CMK (cell line): ENCODE measurements around the gene KNDC1.

Source experiments
- DNase-seq: peaks from one replicate; pipeline ENCODE4 v3.0.0-alpha.2; 2010; ENCODE audit warnings: low read depth

KNDC1 gene

GRCh38 chr10:133241501-133242205 is 81.6 kb downstream of the KNDC1 start:
- no peak for DNase-seq

DNA sequence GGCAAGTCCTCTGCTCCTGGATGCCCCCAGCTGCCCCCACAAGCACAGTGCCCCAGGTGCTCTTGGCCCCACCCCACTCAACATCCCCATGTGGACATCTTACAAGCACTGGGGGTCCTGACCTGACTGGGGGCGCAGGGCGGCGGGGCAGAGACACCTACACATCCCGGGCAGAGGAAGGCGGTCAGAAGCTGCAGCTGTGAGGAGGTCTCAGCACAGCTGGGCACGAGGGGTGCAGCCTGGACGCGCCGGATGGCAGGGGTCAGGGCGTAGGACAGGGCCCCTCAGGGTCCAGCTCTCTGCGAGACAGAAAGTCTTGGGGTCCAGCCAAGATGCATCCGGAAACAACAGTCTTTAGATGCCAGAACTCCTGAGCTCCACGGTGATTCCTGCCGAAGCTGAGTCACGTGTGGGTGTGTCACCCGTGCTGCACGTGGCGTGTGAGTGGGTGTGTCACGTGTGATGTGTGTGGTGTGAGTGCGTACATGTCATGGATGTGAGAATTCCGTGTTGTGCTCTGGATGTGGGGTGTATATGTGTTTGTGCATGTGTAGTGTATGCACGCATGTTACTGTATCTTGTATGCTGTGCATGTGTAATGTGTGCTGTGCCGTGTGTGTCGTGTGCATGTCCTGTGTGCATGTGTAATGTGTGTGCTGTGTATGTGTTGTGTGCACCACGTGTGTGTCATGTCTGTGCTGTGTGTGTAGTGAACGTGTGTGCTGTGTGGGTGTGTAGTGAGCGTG is 82.8 kb downstream of the KNDC1 start:
- no peak for DNase-seq

DNA sequence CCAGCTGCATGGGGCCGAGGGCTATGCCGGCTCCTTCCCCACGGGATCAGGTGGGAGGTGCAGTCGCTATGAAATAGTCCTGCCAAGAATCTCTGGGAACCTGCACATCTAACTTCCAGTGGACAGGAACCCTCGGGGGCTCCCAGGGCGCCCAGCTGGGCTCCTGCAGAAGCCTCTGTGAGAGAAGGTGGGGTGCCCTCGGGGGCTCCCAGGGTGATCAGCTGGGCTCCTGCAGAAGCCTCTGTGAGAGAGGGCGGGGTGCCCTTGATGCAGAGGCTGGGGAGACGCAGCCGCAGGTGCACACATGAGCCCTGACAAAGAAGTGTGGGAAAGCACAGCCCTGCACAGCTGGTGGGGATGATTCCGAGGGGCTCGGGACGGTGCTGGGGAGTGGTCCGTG is 83.6 kb downstream of the KNDC1 start:
- DNase-seq: no peak

GRCh38 chr10:133245439-133246235 is 85.6 kb downstream of the KNDC1 start:
- peak; percentile 97 for DNase-seq

GRCh38 chr10:133246236-133246626 is 86.2 kb downstream of the KNDC1 start:
- DNase-seq: no peak

- DNase-seq: no peak
Measured at GRCh38 chr10:133247681-133248333, 87.8 kb downstream of the KNDC1 start.

DNA sequence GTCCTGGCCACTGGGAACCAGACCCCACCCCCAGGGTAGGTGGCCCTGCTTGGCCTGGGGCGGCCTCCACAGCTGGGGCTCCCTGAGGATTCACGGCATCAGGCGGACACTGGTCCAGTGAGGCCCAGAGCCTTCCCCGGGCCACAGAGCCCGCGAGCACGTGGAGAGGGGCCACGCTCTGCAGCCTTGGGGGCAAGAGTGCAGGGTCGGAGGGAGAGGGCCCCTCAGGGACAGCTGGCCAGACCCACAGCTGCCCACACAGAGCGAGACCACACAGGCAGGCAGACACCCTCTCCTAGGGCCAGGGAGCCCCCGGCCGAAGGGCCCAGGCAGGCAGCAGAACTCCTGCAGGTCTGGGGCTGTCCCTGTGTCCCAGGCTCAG is 88.3 kb downstream of the KNDC1 start:
- DNase-seq: no peak

DNA sequence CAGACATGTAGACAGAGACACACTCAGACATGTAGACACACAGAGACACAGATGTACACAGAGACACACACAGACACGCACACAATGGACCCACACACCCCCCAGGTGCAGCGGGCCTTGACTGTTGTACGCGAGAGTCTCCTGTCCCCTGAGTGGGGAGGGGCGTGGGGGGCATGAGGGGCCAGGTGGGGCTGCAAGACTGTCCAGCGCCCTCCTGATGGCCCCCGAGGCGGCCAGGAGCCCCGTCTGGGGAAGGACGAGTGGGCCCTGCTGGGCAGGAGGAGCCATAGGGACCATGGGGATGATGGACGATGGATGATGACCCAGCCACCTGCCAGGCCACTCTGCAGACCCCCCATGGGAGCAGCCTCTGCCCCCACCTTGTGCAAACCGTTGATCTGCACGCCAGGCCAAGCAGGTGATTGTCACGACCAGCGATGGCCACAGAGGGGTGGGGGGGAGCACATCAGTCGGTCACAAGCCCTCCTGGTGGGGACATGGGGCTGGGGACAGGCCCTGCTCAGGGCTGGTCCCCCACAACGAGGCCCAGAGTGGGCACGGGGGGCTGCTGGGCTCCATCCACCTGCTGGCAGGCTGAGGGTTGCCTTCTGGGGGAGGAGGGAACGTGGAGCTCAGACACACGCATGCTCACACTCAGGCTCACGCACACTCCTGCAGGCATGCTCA is 89.2 kb downstream of the KNDC1 start:
- DNase-seq: no peak

- no peak for DNase-seq
Measured at GRCh38 chr10:133249975-133250754, 90.1 kb downstream of the KNDC1 start.

DNA sequence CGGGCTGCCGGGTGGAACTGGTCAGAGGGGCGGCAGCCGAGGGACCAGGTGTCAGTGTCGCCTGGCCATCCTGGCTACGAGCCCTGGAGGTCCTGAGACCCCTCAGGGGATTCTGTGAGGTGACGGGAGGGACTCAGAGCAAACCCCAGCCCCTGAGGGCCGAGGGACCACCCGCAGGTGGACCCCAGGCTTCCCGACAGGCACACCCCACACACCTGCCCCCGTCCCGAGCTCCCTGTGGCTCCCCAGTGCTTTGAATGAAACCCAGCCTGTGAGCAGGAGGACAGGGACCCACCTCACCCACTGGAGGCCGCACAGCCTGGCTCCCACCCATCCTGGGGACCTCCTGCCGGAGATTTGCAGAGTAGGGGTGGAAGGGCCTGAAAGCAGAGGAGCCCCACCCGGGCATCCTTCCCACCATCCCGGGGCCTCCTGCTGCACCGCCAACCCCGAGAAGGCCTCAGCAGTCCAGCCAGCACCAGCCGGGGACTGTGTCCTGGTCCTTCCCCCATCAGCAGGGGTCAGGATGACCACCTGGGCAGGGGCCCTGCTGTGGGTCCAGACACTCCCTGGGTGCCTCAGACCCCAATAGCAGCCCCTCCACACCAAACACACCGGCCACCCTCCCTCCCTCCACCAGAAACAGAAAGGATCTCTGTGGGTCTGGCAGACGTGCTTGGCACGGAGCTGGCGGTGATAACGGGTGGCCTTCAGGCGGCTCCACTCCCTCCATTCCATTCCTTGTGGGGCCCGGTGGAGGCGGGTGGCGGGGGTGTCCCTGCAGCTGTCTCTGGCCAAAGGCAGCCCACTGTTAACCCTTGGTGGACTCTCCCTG is 91.6 kb downstream of the KNDC1 start:
- DNase-seq: no peak

DNA sequence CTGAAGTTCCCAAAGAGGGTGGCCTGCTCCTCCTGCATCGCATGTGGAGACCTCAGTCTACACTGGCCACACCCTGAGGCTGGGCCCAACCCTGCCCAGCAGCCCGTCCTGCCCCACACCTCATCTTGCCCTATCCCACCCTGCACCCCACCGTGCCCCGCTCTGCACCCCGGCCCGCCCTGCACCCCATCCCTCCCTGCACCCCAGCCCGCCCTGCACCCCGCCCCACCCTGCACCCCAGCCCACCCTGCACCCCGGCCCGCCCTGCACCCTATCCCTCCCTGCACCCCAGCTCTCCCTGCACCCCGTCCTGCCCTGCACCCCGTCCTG is 92.2 kb downstream of the KNDC1 start:
- no peak for DNase-seq

- DNase-seq: no peak
Measured at GRCh38 chr10:133253361-133253955, 93.4 kb downstream of the KNDC1 start.

GRCh38 chr10:133254421-133255120 is 94.6 kb downstream of the KNDC1 start:
- no peak for DNase-seq

- no peak for DNase-seq
Measured at GRCh38 chr10:133255323-133255722, 95.3 kb downstream of the KNDC1 start.

- no peak for DNase-seq
Measured at GRCh38 chr10:133257489-133258065, 97.6 kb downstream of the KNDC1 start.

DNA sequence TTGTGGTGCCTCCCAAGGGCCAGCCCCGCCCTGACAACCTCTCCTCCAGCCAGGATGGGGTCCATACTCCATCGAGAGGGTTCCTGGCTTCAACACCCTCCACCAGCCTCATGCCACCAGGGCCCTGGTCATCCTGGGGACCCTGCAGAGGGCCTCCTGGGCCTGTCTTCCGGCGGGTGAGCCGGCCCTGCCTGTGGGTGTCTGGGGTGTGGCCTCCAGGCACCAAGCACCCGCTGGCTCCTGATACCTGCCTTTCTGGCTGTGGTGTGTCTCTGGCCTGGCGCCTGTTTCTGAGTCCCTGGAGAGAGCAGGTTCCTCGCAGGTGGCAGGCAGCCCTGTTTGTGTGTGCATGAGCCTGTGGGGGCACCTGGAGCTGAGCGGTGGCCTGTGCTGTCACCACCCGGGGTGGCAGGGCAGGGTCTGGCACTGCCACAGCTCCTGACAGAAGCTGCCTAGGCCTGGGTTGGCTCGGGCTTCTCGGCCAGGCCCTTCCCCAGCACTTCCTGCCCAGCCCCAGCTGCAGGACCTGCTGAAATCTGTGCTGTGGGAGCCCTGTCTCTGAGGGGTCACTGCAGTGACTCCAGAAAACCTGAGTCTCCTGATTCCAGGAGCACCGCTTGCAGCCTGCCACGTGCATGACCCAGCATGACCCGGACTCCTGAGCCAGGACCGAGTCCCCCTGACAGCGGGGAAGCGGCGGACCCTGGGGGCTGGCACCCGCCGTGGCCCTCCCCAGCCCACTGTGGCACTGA is 98.2 kb downstream of the KNDC1 start:
- no peak for DNase-seq

DNA sequence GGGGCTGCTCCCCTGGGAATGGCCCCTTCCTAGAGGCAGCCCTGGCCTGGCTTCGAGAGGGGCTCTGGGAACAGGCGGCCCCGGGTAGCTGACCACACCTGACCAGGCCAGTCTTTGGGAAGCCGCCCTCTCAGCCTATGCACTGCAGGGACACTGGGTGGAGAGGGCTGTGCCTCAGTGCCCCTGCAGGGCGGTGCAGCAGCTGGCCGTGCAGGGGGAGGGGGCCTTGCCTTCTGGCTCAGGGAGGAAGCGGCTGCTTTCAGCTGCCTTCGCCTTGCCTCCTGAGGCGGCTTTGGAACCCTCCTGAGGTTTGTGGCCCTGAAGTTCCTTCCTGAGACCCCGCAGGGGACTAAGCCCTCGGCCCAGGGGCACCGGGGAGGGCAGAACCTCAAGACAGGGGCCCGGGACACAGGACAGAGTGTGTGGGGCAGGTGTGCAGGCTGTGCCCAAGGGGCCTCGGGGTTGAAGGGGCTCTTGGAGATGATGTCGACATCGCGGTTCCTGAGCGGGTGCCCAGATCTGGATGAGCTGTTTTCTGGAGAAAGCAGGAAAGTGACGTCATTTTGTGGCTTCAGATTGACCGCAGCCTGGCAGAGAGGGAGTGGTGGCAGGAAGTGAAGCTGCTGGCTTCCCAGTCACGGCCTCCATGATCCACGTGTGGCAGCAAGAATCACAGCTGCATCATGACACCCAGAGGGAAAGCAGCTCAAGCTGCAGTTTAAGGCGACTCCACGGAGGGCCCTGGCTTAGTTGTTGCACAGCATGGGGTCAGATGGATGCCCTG is 99.0 kb downstream of the KNDC1 start:
- peak; percentile 83 for DNase-seq
